Urothelium cell line (cell line): ENCODE data around the gene SUSD3.
A peak's percentile ranks its signal among the peaks of the same experiment; 100 is the strongest.

Experiments used
- DNase-seq: peaks from one replicate; pipeline ENCODE4 v3.0.0; 2011; ENCODE audit warnings: low spot score, mixed read lengths
- FAIRE-seq: peaks from 2 replicates; lab custom pipeline; 2011; peaks lifted over from hg19 to GRCh38; lab: Jason Lieb, UNC

Gene SUSD3

GRCh38 chr9:93028448-93029006, 30.0 kb upstream of the SUSD3 start:
- FAIRE-seq (no peak), DNase-seq (no peak)

GRCh38 chr9:93030642-93031628, 27.6 kb upstream of the SUSD3 start:
- DNase-seq (no peak), FAIRE-seq (peak; percentile 17)

DNA sequence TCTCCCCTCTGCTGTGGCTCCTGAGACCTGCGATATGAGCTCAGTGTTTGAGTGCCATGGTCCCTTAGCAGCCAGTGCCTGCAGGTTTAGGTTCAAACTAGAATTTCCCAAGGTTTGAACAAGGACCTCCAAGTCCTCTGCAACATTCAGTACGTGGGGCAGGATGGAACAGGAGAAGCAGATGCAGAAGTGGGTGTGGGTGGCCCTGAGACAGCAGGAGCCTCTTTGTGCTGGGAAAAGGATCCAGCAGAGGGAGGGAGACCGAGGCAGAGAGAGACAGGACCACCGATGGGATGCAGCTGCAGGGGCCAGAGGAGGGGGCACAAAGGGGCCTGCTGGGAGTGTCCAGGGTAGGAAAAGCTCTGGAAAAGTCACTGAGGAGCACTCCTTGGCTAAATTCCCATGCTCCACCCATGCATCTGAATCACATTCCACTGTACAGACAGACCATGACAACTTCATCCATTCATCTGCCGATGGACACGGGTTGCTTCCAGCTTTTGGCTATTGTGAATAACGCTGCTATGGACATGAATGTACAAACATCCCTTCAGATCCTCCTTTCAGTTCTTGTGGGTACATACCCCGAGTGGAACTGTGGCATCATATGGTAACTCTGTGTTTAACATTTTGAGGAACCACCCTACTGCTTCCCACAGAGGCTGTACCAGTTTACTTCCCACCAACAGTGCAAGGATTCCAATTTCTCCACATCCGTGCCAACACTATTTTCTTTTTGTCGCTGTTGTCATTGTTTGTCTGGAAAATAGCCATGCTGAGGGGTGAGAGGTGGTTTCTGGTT, 26.7 kb upstream of the SUSD3 start:
- FAIRE-seq (no peak), DNase-seq (no peak)

GRCh38 chr9:93032545-93032944, 26.0 kb upstream of the SUSD3 start:
- DNase-seq, result no peak
- no peak for FAIRE-seq

DNA sequence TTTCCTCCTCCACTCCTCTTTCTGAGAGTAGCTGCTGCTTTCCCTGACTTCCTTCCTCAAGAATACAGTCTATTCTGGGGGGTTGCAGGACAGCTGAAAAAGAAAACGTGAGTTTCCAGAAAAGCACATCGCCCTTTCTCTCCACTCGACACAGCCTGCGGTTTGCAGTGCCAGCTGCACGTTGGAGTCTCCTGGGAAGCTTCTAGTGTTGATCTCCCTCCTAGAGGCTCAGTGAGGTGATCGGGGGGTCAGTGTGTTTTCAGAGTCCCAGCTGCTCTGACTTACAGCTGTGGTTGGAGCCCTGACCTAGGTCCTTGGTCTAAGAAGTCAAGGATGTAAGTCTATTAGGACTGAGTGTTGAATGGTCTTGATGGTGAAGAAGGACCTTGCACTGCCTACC, 25.0 kb upstream of the SUSD3 start:
- no peak for FAIRE-seq

GRCh38 chr9:93035106-93035660, 23.3 kb upstream of the SUSD3 start:
- DNase-seq (no peak), FAIRE-seq (no peak)

More for the DNA sequence above, 25.0 kb upstream of the SUSD3 start:
- no peak for DNase-seq

DNA sequence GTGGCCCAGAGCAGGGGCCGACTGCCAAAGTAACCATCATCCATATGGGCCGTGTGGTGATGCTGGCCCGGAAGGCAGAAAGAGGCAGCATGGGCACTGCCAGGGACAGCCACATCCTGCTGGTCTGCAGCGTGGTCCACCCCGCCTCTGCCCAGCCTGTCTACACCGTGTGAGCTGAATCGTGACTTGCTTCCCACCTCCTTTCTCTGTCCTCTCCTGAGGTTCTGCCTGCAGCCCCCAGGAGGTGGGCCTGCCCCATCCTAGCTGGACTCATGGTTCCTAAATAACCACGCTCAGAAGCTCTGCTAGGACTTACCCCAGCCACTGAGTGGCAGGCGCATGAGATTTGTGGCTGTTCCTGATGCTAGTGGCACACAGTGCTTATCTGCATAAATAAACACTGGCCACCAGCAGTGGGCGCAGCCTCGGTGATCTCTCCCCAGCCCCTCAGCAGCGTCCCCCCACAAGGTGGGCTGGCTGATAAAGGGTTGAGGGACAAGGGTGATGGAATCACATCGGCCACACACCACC, 22.6 kb upstream of the SUSD3 start:
- no peak for FAIRE-seq
- no peak for DNase-seq

- FAIRE-seq (no peak), DNase-seq (no peak)
These were observed 21.5 kb upstream of the SUSD3 start for GRCh38 chr9:93036887-93037475.

DNA sequence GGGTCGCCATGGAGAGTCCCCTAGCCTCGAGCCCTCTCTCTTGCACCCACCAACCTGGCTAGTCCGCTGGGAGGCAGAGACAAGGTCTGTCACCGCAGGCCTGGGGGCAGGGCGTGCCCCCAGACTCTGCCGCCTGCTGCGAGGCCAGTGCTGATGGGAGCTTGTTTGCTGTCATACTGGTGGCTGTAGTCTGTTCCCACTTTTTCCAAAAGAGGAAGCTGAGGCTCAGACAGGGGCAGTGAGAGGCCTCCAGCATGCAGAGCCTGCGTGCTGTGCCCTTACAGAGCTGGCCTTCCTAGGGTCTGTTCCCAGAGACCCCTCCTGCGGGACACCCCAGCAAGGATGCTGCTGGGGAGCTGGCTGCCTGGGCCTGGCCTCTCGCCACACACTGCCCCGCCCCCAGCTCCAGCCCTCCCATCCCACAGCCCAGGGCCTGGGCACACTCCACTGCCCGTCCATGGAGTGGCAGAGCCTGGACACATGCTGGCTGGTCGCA, 21.0 kb upstream of the SUSD3 start:
- FAIRE-seq (no peak), DNase-seq (no peak)

GRCh38 chr9:93038918-93039317, 19.6 kb upstream of the SUSD3 start:
- no peak for FAIRE-seq
- DNase-seq, result no peak

- no peak for DNase-seq
- FAIRE-seq, result no peak
These were observed 19.0 kb upstream of the SUSD3 start for GRCh38 chr9:93039456-93039855.

DNA sequence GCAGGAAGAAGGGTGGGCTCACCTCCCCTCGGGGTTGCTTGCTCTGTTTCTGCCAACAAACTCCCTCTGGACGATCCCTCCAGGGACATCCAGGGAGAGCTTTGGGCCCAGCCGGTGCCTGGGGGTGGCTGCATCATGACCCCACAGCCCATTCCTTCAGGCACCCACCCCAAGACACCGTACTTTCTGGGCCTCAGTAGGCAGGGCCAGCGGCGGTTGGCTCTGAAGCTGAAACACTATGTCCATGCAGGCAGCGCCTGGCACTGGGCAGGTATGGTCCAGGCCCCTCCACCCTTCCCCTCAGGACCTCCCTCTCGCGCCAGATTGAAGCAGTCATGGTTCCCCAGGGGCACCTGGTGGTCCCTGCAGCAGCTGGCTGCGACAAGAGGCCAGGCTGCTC, 18.5 kb upstream of the SUSD3 start:
- no peak for FAIRE-seq
- DNase-seq, result no peak

GRCh38 chr9:93040409-93040808, 18.1 kb upstream of the SUSD3 start:
- FAIRE-seq (no peak), DNase-seq (no peak)

DNA sequence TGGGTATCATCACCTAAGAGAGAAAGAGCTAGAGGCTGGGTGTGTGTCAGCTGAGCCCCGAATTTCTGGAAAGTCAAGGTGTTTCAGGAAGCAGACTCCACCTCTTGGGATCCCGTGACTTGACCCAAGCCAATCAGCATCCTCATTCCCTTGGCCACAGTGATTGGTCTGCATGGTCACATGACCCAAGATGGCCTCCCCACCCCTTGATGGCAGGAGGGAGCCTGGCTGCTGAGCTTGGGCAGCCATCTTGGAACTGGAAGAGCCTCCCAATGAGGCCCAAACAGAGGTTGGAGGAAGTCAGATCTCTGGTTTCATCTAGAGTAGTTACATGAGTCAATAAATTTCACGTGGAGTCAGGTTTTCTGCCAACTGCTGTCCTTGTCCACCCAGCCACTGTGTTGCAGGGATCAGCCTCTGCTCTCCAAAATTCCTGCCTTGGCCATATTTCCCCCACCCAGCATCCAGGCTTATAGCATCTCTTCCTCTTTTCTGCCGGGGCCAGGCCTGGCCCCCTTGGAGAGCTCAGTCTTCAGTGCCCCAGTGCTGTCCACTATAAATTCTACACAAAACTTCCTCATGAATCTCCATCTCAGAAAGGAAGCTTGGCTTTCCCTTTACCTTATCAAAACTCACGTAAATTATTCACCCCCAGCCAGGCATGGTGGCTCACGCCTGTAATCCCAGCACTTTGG, 17.2 kb upstream of the SUSD3 start:
- FAIRE-seq (no peak), DNase-seq (no peak)

DNA sequence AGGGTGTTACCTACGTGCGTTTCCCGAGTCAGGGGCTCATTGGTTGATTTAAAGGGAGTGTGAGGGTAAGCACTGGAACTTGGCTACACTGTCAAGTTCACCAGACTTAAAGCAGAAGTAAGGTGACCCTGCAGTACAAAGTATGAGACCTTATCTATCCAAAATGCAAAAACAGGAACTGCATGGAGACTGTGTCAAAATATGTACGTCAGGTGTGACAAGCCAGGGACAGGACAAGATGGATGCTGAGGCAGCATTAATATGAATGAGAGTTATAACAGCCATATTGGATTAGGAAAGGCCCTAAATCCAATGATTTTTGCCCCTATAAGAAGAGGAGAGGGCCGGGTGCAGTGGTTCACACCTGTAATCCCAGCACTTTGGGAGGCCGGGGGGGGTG, 15.4 kb upstream of the SUSD3 start:
- DNase-seq (no peak), FAIRE-seq (no peak)

DNA sequence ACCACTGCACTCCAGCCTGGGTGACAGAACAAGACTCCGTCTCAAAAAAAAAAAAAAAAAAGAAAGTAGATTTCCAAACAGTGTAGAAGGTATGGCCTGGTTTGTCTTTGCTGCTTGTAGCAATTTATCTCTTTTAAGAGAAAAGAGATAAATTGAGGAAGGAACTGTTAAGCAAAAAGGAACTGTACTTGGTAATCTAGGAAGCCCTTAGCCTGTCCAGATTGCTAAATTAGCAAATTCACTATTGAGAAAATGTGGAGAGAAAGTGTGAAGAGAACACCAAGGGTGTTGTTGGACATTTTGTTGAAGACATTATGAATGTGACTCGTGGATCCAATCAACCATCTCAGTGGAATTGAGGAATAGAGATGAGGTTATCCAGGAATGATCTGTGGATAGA, 13.0 kb upstream of the SUSD3 start:
- FAIRE-seq (no peak), DNase-seq (no peak)

GRCh38 chr9:93048566-93049448, 9.7 kb upstream of the SUSD3 start:
- no peak for FAIRE-seq

GRCh38 chr9:93049491-93049890, 9.0 kb upstream of the SUSD3 start:
- DNase-seq (no peak), FAIRE-seq (no peak)

More at GRCh38 chr9:93048566-93049448, 9.7 kb upstream of the SUSD3 start:
- no peak for DNase-seq

DNA sequence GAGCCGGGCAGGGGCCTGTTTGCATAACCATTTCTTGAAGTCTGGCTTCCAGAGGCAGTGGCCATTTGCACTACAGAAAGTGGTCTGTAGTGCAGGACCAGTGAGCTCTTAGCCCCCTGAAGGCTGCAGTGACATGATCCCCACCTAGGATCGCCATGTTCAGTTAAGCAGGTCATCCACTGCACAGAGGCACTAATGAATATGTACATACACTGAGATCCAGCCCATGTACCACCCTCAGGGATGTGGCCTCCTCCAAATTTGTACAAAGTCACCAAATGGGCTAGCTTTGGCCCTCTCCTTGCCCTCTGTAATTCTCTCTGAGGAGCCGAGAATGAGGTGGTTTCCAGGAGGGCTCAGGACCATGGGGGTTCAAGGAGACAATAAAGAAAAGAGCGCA, 8.3 kb upstream of the SUSD3 start:
- DNase-seq (no peak), FAIRE-seq (no peak)
